ENCODE results near the gene CDH13.

CDH13 gene

DNA sequence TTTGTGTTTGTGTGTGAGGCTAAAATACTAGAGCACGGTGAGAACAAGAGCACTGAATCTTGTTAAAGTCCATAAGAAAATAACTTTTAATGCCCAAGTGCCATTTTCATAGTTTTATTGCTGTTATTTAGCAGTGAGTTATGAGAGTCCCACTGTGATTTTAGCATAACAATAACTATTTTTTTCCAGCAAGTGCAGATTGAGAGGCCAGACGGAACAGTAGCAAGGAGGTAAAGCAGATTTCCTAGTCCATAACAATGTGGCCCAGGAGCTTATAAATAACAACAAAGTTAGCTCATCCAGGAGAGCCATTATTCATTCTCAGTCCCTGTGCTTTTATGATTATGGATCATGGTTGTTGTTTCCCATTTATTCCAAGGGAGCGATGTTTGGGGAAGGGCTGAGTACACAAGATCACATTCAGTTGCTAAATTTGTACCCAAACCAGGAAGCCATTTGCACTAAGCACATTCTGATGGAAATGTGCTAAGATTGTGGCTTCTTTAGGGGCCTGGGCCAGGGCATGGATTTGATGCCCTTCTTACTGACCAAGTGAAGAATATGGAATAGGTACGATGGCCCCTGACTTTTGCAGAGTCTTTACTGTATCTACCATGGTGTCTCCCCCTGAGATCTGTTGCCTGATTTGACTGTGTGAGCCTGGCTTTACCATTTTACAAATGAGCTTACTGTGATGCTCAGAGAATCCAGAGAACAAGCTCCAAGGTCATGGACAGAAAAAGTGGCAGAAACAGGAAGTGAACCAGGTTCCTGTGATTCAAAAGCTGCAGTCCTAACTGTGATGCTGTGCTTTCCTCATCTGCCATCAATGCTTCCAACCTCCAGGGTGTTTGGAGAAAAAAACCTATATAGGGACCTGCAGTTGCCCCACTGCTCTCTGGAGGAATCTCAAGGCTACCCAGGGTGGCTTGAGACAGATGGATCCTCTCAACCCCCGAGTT lies 976.3 kb downstream of the CDH13 start:
- no peak for DNase-seq

DNA sequence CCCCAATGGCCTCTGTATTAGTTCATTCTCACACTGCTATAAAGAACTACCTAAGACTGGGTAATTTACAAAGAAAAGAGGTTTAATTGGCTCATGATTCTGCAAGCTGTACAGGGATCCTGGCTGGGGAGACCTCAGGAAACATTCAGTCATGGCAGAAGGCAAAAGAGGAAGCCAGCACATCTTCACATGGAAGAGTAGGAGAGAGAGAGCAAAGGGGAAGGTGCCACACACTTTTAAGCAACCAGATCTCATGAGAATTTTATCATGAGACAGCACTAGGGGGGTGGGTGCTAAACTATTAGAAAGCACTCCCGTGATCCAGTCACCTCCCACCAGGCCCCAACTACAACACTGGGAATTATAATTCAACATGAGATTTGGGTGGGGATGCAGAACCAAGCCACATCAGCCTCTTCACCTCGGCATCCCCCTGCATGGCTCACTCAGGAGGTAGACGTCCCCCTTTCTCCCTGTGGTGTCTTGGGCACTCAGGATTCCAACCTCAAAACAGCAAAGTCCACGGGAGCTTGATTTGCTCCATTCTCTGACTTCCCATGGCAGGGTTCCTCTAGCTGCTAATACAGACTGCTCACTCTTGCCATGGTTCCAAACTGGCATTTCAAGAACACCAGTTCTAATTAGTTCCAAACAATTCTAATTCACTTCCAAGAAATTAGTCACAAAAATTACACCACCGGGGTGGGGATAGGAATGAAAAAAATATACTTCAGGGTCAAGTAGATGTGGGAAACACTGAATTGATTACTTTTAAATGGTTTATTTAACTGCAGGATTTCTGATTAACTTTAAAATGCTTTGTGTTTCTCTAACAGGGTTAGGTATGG lies 977.2 kb downstream of the CDH13 start:
- no peak for DNase-seq

GRCh38 chr16:83606486-83607030 lies 979.8 kb downstream of the CDH13 start:
- DNase-seq, result no peak

- no peak for DNase-seq
Observed at GRCh38 chr16:83609178-83609577, 982.4 kb downstream of the CDH13 start.

- DNase-seq, result no peak
Observed at GRCh38 chr16:83615141-83615952, 988.6 kb downstream of the CDH13 start.

DNA sequence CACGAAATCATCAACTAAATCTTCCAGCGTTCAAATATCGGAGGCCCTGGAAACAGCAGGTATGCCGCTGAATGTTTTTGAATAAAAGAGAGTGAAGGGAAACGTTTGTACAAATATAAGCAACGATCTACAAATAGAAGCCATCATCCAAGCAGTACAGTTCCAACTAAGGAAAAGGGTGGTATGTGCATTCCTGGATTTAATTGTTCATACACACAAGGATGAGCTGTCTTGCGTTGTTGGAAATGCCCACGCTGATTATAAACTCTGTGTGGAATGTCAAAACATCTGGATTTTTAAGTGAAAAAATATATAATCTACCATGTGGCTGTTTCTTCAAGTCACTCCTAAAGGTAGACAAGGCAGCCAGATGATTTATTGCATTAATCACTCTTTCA lies 989.2 kb downstream of the CDH13 start:
- no peak for DNase-seq

GRCh38 chr16:83619381-83620150 lies 992.8 kb downstream of the CDH13 start:
- no peak for DNase-seq

DNA sequence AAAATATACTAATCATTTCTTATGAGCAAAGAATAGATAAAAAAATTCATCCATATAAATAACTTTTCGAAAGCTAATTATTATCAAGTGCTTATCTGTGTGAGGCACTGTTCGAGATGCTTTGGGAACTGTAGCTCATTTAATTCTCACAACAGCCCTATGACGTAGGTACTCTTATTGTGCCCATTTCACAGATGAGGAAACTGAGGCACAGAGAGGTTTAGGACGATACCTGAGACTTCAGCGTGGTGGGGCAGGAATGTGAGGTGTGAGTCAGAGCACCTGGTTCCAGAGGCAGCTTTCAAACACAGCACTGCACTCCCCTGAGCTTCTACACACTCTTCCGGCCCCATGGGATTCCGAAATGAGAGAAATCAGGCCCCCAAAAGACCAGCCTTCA lies 995.2 kb downstream of the CDH13 start:
- DNase-seq, result no peak

GRCh38 chr16:83623091-83623730 lies 996.4 kb downstream of the CDH13 start:
- no peak for DNase-seq

- DNase-seq, result no peak
Observed at GRCh38 chr16:83623892-83624291, 997.1 kb downstream of the CDH13 start.

DNA sequence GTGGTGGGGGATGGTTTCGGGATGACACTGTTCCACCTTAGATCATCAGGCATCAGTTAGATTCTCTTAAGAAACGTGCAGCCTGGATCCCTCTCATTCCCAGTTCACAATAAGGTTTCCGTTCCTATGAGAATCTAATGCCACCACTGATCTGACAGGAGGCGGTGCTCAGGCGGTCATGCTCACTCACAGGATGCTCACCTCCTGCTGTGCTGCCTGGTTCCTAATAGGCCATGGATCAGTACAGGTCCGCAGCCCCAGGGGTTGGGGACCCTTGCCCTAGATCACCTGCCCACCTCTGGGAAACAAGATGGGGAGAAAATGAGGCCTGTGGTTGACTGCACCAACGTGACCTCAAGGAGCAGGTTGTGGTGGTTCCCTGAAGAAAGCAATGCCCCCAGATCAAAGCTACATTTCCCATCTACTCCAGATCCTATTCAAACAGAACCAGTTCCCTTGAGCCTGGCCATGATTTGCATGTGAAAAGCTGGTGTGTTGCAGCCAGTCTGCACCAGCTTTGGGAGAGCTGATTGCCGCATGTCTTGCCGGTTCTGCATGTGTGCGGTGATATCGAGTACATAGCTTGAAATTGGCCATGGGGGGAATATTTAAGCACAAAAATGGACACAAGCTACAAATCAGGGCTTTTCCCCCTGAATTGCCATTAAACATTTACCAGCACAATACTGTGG lies 997.8 kb downstream of the CDH13 start:
- DNase-seq, result no peak

- DNase-seq, result no peak
Observed at GRCh38 chr16:83626204-83626603, 999.4 kb downstream of the CDH13 start.

DNA sequence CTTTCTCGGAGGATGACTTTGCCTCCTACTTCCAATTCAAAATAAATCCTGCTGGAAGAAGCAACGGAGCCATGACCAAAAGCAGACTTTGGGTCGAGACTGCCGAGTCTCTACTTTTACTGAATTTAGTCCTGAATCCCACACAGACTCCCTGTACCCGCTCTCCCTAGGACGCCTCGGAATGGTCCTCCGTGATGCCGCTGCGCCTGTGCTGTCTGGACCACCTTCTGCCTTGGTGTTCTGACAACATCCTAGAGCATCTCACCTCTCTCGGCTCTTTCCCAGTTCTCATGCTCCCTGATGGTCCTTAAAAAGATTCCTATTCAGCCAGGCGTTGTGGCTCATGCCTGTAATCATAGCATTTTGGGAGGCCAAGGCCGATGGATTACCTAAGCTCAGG lies 999.9 kb downstream of the CDH13 start:
- no peak for DNase-seq

DNA sequence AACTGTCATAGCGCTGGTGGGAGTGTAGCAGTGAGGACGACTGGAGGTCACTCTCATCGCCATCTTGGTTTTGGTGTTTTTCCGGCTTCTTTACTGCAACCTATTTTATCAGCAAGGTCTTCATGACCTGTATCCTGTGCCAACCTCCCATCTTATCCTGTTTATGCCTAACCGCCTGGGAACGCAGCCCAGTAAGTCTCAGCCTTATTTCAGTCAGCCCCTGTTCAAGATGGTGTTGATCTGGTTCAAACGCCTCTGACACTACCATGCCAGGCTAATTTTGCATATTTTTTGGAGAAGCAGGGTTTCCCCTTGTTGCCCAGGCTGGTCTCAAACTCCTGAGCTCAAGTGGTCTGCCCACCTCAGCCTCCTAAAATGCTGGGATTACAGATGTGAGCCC lies 1001.2 kb downstream of the CDH13 start:
- DNase-seq, result no peak

DNA sequence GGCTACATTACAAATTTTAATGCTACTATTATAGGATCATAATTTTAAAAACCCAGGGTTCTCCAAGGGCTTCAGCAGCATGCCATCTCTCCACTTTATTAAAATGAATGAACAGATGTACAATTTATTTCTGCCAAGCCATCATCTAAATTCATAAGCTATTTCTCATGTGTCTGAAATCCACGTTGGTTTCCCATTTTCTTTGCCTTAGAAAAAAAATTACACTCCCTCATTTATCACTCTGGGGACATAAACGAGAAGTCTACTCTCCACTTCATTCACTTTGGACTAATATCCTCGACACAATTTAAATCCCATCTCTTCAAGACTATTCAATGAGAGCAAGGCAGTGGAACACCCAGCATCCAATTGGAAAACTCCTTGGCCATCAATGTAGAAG lies 1002.7 kb downstream of the CDH13 start:
- no peak for DNase-seq

DNA sequence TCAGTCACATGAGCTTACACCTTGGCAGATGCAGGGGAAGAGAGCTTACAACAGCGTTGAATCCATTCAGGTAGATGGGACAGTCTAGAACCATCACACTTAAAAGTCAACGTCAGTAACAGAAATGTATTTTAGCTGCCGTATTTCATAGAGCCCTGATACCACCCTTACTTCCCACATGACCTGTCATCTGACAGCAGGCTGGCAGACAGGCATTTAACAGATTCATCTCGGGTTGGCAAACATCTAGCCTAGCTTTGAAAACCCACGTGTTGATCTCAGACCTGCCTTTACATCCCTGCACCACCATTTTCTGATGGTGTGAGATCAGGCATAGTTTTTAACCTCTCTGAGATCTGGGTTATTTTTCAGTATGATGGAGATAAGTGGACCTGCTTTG lies 1003.1 kb downstream of the CDH13 start:
- no peak for DNase-seq

- no peak for DNase-seq
Observed at GRCh38 chr16:83630979-83631378, 1004.2 kb downstream of the CDH13 start.

DNA sequence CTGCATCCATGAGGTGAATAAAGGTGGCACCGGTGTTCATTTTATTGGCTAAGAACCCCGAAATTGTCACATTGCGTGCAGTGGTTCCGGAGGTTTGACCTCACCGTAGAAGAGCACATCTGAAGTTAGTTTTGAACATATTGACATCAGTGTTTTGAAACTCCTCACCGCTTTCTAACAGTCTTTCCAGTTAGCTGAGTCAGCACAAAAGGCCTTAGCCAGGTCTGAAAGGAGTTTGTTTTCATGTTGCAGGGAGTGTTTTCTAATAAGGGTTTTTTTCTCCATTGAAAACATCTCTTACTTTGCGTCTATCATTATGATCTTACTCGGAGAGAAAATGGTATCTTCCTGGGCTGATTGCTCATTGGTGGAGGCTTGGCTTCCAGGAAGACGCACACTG lies 1006.5 kb downstream of the CDH13 start:
- DNase-seq, result no peak

DNA sequence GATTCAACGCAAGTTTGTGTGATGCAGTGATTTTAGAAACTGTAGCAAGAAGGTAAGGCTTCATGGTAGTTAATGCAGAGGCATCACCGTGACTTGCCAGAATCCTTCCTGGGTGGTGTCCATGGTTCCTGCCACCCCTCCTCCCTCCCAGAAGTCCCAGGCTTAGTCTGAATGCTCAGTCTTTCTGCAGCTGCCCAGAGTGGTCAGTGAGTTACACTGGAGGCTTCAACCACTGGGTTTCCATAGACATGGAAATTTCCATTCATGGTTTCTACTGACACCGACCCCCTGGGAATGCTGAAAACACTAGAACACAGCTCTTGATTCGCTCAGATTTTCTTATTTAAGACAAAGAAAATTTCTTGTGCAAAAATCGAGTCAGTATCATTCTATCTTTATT lies 1021.6 kb downstream of the CDH13 start:
- no peak for DNase-seq

DNA sequence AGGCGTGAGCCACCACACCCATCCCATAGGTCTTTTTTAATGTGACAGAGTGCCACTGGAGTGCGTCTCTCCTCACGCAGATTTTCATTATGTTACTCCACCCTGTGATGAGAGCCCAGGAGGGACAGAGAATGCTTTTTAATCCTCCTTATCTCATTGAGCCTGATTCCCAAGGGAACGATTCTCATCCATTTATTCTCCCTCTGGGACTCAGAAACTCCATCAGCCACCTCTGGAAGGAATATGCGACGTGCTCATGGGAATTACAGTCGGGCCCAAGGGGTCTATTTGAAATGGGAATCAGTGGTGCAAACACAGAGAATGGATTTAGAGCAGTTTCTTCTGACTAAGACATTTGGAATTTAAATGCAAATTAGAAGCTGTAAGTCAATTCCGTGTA lies 1025.1 kb downstream of the CDH13 start:
- DNase-seq, result no peak

DNA sequence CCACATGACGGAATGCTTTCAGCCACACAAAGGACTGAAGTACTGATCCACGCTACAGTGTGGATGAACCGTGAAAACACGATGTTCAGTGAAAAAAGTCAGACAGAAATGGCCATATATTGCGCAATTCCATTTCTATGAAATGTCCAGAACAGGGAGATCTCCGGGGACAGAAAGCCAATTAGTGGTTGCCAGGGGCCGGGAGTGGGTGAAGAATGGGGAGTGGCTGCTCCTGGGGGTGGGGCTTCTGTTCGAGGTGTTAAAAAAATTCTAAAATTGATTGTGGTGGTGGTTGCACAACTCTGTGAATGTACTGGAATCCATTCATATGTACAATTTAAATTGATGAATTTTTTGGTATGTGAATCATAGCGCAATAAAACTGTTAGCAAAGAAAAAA lies 1026.2 kb downstream of the CDH13 start:
- DNase-seq, result no peak

All from CD4-positive, alpha-beta T cell treated with Interleukin-15 for 1 hour (primary cell).